GM12864 (cell line): Measurements from ENCODE around the gene LCE6A.

Experiments
- DNase-seq: peaks from one replicate; pipeline ENCODE4 v3.0.0-alpha.2; 2011; ENCODE audit warnings: low read depth
- H3K4me3 ChIP-seq: 2 replicates; pipeline ENCODE4 v1.5.1; 2011; ENCODE audit warnings: mild to moderate bottlenecking, low read depth, low read length, control low read depth
- CTCF ChIP-seq: IDR thresholded peaks from 2 replicates; pipeline ENCODE4 v1.5.1; 2011; ENCODE audit warnings: low read depth, mild to moderate bottlenecking, moderate library complexity, low read length, control low read depth, inconsistent platforms; ENCODE audit errors: missing control alignments

LCE6A gene

GRCh38 chr1:152888126-152888525 lies 45.5 kb downstream of the LCE6A start:
- H3K4me3 ChIP-seq = no peak overlapping the region
- DNase-seq = no peak
- no peak for TF ChIP-seq CTCF
